ENCODE results near the gene TMEM269.

The TMEM269 gene

DNA sequence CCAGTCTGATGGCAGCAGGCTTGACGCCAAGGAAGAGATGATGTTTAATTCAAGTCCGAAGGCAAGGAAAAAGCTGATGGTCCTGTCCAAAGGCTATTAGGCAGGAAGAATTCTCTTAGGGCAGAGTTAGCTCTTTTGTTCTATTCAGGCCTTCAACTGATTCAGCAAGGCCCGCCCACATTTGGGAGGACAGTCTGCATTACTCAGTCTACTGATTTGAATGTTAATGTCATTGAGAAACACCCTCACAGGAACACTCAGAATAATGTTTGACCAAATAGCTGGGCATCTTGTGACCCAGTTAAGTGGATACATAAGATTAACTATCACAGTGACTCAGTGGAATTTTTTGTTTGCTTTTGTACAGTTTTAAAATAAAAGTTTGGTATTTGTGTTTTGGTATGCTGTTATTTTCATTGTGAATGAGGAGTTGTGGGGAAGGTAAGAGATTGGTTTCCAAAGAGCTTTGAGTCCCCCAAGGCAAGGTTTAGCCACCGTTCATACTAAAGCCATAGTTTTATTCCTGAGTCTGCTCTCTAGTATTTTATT lies 59.9 kb downstream of the TMEM269 start:
- Histone ChIP-seq H3K4me3 (ENCODE audit: insufficient read depth, low read length, poor library complexity, severe bottlenecking) (no peak overlapping the region), H3K9me3 (ENCODE audit: insufficient read depth, low read length) (no peaks in the 10 kb centered on the region), H3K36me3 (ENCODE audit: low read length) (no peaks in the 10 kb centered on the region; the same call in 1 of the 2 replicates), H3K79me2 (ENCODE audit: insufficient read depth, low read length) (peaks cover 20% of the 10 kb centered on the region), H3K27me3 (ENCODE audit: low read length) (no peaks in the 10 kb centered on the region), H3K9ac (ENCODE audit: low read length) (no peak overlapping the region), H3K9me2 (replicated peaks; ENCODE audit: insufficient read depth, low read length) (no peaks in the 10 kb centered on the region), H2AFZ (ENCODE audit: low read depth, low read length, severe bottlenecking) (no peak overlapping the region), H3F3A (ENCODE audit: insufficient read depth) (no peaks in the 10 kb centered on the region), H3K27ac (ENCODE audit: low read depth, low read length) (no peak overlapping the region), H3K4me2 (ENCODE audit: low read depth, low read length, poor library complexity, severe bottlenecking) (peak overlapping the region; percentile 97), H4K20me1 (ENCODE audit: low read depth, low read length) (no peaks in the 10 kb centered on the region)
- TF ChIP-seq, protein P1, sequence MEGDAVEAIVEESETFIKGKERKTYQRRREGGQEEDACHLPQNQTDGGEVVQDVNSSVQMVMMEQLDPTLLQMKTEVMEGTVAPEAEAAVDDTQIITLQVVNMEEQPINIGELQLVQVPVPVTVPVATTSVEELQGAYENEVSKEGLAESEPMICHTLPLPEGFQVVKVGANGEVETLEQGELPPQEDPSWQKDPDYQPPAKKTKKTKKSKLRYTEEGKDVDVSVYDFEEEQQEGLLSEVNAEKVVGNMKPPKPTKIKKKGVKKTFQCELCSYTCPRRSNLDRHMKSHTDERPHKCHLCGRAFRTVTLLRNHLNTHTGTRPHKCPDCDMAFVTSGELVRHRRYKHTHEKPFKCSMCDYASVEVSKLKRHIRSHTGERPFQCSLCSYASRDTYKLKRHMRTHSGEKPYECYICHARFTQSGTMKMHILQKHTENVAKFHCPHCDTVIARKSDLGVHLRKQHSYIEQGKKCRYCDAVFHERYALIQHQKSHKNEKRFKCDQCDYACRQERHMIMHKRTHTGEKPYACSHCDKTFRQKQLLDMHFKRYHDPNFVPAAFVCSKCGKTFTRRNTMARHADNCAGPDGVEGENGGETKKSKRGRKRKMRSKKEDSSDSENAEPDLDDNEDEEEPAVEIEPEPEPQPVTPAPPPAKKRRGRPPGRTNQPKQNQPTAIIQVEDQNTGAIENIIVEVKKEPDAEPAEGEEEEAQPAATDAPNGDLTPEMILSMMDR (IDR thresholded peaks at IDR 0.05; ENCODE audit: insufficient read depth, low read length, poor library complexity, severe bottlenecking) = no peak
- no peak for TF ChIP-seq EZH2phosphoT487 (conservative IDR thresholded peaks at IDR 0.05; ENCODE audit: low read length)

DNA sequence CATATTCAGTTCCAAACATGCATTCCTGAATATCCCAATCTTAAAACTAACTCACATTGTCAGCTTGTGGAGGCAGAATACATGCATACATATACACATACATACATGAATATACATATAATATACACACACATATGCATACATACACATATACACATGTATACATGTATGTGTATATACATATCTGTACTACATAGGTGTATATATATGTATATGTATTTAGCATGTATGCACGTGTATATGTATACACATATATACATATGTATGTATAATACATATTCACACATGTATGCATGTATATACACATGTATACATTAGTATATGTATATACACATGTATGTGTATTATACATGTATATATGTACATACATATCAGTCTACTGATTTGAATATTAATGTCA lies 60.4 kb downstream of the TMEM269 start:
- Histone ChIP-seq H3K4me3 (ENCODE audit: insufficient read depth, low read length, poor library complexity, severe bottlenecking) (peak overlapping the region; percentile 97), H3K4me2 (ENCODE audit: low read depth, low read length, poor library complexity, severe bottlenecking) (peak overlapping the region; percentile 97)
- TF ChIP-seq, protein P1 (IDR thresholded peaks at IDR 0.05; ENCODE audit: insufficient read depth, low read length, poor library complexity, severe bottlenecking) = no peak
- no peak for TF ChIP-seq EZH2phosphoT487 (conservative IDR thresholded peaks at IDR 0.05; ENCODE audit: low read length)

DNA sequence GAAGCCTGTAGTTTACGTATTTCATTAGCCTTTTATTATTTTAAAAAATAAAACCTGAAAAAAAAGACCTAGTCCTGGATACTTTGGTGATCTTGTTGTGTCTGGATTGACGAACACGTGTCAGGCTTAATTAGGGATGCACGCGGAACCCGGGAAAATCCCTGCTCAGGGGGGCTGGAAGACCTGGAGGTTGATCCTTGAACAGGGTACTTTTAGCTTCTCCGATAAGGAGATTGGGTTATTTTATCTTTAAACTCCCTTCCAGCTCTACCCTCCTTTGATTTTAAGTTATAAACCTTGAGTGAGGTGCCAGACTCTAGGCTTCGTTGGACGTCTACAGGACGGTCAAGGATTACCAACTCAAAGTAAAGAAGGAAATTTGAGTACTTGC lies 61.1 kb downstream of the TMEM269 start:
- Histone ChIP-seq H4K20me1 (ENCODE audit: low read depth, low read length) (no peaks in the 10 kb centered on the region), H3K36me3 (ENCODE audit: low read length) (no peaks in the 10 kb centered on the region; the same call in 1 of the 2 replicates), H3K9ac (ENCODE audit: low read length) (peak overlapping the region; percentile 87), H3K9me2 (replicated peaks; ENCODE audit: insufficient read depth, low read length) (no peaks in the 10 kb centered on the region), H3K79me2 (ENCODE audit: insufficient read depth, low read length) (peaks cover 20% of the 10 kb centered on the region), H3K4me2 (ENCODE audit: low read depth, low read length, poor library complexity, severe bottlenecking) (peak overlapping the region; percentile 97), H3K9me3 (ENCODE audit: insufficient read depth, low read length) (no peaks in the 10 kb centered on the region), H3K4me3 (ENCODE audit: insufficient read depth, low read length, poor library complexity, severe bottlenecking) (peak overlapping the region; percentile 97), H2AFZ (ENCODE audit: low read depth, low read length, severe bottlenecking) (peak overlapping the region; percentile 97), H3F3A (ENCODE audit: insufficient read depth) (no peaks in the 10 kb centered on the region), H3K27ac (ENCODE audit: low read depth, low read length) (no peak overlapping the region), H3K27me3 (ENCODE audit: low read length) (no peaks in the 10 kb centered on the region)
- TF ChIP-seq EZH2phosphoT487 (conservative IDR thresholded peaks at IDR 0.05; ENCODE audit: low read length) = no peak
- TF ChIP-seq, protein P1 (IDR thresholded peaks at IDR 0.05; ENCODE audit: insufficient read depth, low read length, poor library complexity, severe bottlenecking) = no peak

More for the DNA sequence above, 60.4 kb downstream of the TMEM269 start:
- Histone ChIP-seq H3K9me2 (replicated peaks; ENCODE audit: insufficient read depth, low read length) (no peaks in the 10 kb centered on the region), H3K9me3 (ENCODE audit: insufficient read depth, low read length) (no peaks in the 10 kb centered on the region), H3K27me3 (ENCODE audit: low read length) (no peaks in the 10 kb centered on the region), H2AFZ (ENCODE audit: low read depth, low read length, severe bottlenecking) (no peak overlapping the region), H3F3A (ENCODE audit: insufficient read depth) (no peaks in the 10 kb centered on the region), H3K9ac (ENCODE audit: low read length) (no peak overlapping the region; the same call in 1 of the 2 replicates), H3K36me3 (ENCODE audit: low read length) (no peaks in the 10 kb centered on the region; the same call in 1 of the 2 replicates), H4K20me1 (ENCODE audit: low read depth, low read length) (no peaks in the 10 kb centered on the region), H3K79me2 (ENCODE audit: insufficient read depth, low read length) (peaks cover 20% of the 10 kb centered on the region), H3K27ac (ENCODE audit: low read depth, low read length) (no peak overlapping the region)
